GM10248 (cell line): Measurements from ENCODE around the gene MID1.

Experiments
- CTCF ChIA-PET: fragments of 300-600 bp; sonication (Branson Sonifier 250); formaldehyde crosslinking; extraction: SDS; loops from one replicate; lab custom pipeline; 2021; ENCODE audit warnings: antibody characterized with exemption; lab: Yijun Ruan, JAX
- POLR2A ChIA-PET: fragments of 350-650 bp; sonication (Branson Sonifier 250); formaldehyde crosslinking; extraction: SDS; loops from one replicate; lab custom pipeline; 2020; ENCODE audit warnings: antibody characterized with exemption; lab: Yijun Ruan, JAX
- DNase-seq: peaks from one replicate; pipeline ENCODE4 v3.0.0; 2012; ENCODE audit errors: extremely low spot score
- TF ChIP-seq, protein P1 (sequence below): IDR thresholded peaks from 2 replicates; pipeline ENCODE4 v1.5.1; 2012; ENCODE audit warnings: mild to moderate bottlenecking, low read depth; ENCODE audit errors: extremely low read depth, missing control alignments, control extremely low read depth

MID1 gene

DNA sequence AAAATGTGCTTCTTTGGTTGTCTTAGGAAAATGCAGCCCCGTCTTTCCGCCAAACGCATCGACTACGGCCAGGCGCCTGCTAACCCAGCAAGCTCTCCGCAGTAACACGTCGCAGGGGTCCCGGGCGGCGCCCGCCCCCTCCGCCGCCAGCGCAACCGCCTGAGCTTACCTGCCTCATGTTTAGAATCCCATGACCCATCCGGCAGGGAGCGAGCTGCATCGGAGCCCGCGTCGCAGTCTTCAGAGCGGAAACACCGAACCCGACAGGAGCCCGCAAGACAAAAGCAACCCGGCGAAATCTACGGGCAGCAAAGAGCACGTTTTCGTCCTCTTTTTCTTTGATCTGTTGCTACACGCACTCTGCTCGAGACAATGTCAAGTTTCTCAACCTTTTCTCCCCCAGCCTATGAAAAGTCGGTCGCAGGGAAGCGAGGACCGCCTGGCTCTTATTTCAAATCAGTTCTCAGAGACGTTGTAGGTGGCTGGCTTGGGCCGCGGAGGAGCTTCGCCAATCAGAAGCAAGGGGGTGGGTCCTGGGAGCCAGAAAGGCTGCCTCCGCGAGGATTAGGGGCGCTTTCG, at the start of gene MID1:
Gene MID1 (minus strand): TSS at position 465 of the 579 bp plus-strand sequence. CDS start 53,038 bp downstream, outside the sequence.
- ChIA-PET POLR2A (no interaction called here), CTCF (interaction anchor here (1.5 to 2.3 kb wide), 3 partner anchors 12 to 430 kb away, joined by 4 to 7 read pairs (median 6); no protein-coding TSS in a partner anchor)
- TF ChIP-seq, protein P1, sequence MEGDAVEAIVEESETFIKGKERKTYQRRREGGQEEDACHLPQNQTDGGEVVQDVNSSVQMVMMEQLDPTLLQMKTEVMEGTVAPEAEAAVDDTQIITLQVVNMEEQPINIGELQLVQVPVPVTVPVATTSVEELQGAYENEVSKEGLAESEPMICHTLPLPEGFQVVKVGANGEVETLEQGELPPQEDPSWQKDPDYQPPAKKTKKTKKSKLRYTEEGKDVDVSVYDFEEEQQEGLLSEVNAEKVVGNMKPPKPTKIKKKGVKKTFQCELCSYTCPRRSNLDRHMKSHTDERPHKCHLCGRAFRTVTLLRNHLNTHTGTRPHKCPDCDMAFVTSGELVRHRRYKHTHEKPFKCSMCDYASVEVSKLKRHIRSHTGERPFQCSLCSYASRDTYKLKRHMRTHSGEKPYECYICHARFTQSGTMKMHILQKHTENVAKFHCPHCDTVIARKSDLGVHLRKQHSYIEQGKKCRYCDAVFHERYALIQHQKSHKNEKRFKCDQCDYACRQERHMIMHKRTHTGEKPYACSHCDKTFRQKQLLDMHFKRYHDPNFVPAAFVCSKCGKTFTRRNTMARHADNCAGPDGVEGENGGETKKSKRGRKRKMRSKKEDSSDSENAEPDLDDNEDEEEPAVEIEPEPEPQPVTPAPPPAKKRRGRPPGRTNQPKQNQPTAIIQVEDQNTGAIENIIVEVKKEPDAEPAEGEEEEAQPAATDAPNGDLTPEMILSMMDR, result no peak
- DNase-seq, result peak; percentile 12

DNA sequence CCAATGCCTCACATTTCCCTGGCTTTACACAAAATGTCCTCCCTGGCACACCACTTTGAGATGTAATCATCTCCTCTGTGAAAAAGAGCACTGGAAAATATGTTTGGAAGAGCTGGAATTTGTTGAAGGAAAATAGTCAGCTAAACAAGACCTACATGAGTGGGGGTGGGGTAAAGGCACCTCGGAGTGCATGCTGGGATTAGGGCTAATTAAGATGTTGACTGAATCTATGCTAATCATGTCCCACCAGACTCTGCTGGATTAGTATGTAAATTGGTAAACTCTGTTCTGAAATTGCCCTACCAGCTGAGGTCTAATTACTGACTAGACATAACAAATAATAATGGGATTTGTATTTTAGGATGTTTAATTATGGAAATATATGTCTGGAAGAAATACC, 46.8 kb upstream of the MID1 start:
- POLR2A ChIA-PET, result no interaction called here
- CTCF ChIA-PET, result interaction anchor here (1.4 kb wide), 1 partner anchor 10 kb away, joined by 3 read pairs; no protein-coding TSS in a partner anchor

DNA sequence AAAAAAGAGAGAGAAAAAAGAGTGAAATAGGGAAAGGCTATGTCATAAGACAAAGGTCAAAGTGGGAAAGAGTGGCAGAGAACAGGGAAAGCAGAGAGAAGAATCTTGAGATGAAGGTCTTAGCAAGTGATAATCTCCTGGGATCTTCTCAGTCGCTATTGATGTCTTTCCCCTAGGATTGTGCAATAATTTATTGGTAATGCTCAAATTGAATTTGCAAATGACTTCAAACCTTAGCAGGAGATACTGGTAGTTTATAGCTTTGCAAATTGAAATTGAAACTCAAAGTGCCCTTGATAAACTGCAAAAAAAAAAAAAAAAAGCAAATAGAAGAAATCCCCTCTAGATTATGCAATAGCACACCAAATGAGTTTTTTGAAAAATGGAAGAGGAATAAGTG, 45.7 kb upstream of the MID1 start:
- TF ChIP-seq, protein P1, result no peak
- DNase-seq, result no peak
- ChIA-PET CTCF (no interaction called here), POLR2A (no interaction called here)

More for the DNA sequence above, 46.8 kb upstream of the MID1 start:
- no peak for DNase-seq
- TF ChIP-seq, protein P1, result no peak

- TF ChIP-seq, protein P1, result no peak
- no peak for DNase-seq
- ChIA-PET POLR2A (no interaction called here), CTCF (no interaction called here)
These were observed 45.3 kb upstream of the MID1 start for GRCh38 chrX:10665681-10666080.

- ChIA-PET POLR2A (no interaction called here), CTCF (no interaction called here)
- TF ChIP-seq, protein P1, result no peak
- no peak for DNase-seq
These were observed 39.8 kb upstream of the MID1 start for GRCh38 chrX:10660171-10660570.

DNA sequence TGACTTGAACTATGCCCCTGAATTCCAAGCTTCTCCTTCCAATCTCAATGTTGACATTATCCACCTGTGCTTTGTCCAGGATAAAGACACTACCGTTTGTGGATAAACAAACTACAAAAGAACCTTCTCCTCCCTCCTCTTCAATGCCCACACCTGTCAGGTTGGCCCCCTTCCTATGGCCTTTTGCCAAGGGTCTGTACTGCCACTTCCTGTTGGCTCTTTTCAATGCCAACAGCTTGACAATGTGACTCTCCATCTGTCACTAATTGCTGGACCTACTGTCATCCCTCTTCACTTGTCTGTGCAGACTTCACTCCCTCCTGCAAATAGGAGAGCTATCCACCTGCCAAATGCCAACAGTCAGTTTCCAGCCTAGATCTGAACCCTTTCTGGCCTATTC, 35.8 kb upstream of the MID1 start:
- CTCF ChIA-PET, result no interaction called here
- TF ChIP-seq, protein P1, result no peak
- POLR2A ChIA-PET, result no interaction called here
- DNase-seq, result no peak
